ENCODE measurements around the gene TUBB.

GRCh38 chr6:30689985-30690384 is 30.2 kb upstream of the TUBB start:
- TF ChIP-seq, protein P1, sequence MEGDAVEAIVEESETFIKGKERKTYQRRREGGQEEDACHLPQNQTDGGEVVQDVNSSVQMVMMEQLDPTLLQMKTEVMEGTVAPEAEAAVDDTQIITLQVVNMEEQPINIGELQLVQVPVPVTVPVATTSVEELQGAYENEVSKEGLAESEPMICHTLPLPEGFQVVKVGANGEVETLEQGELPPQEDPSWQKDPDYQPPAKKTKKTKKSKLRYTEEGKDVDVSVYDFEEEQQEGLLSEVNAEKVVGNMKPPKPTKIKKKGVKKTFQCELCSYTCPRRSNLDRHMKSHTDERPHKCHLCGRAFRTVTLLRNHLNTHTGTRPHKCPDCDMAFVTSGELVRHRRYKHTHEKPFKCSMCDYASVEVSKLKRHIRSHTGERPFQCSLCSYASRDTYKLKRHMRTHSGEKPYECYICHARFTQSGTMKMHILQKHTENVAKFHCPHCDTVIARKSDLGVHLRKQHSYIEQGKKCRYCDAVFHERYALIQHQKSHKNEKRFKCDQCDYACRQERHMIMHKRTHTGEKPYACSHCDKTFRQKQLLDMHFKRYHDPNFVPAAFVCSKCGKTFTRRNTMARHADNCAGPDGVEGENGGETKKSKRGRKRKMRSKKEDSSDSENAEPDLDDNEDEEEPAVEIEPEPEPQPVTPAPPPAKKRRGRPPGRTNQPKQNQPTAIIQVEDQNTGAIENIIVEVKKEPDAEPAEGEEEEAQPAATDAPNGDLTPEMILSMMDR (IDR thresholded peaks at IDR 0.05): no peak
- TF ChIP-seq POLR2A (IDR thresholded peaks at IDR 0.05): no peak

Measured in esophagus squamous epithelium (tissue), 4 donors.